Gastroesophageal sphincter (tissue), 4 donors: ENCODE measurements around the gene PLA2G2E. TPM values are rescaled to one million over a fixed set of nuclear protein-coding genes. Genes with fewer than 3 reads are reported as not detected.

ENCODE experiments used
- ATAC-seq: fragments of 150-250 bp; one replicate; pipeline ENCODE4 v1.9.1; 2016; ENCODE audit warnings: mild to moderate bottlenecking, moderate library complexity
- H3K27ac ChIP-seq, 4 donors: fragments of 200-600 bp; sonication (generic) in 3 of 4; 1 replicate in 3 of 4; 2 replicates in 1 of 4; pipeline ENCODE4 v1.5.1; 2016 to 2019
- H3K27me3 ChIP-seq: fragments of 200-600 bp; sonication (generic); one replicate; pipeline ENCODE4 v1.5.1; 2019
- H3K36me3 ChIP-seq, 2 donors: fragments of 200-600 bp; sonication (generic); one replicate each; pipeline ENCODE4 v1.5.1; 2019; ENCODE audit warnings: control low read depth in 1 of 2
- H3K4me1 ChIP-seq, 3 donors: fragments of 200-600 bp; sonication (generic); 1 replicate in 2 of 3; 2 replicates in 1 of 3; pipeline ENCODE4 v1.5.1; 2016 to 2019; ENCODE audit warnings: control low read depth in 2 of 3
- H3K4me3 ChIP-seq, 2 donors: fragments of 200-600 bp; sonication (generic); one replicate each; pipeline ENCODE4 v1.5.1; 2019; ENCODE audit warnings: mild to moderate bottlenecking in 1 of 2, moderate library complexity in 1 of 2
- H3K9me3 ChIP-seq, 3 donors: fragments of 200-600 bp; sonication (generic); one replicate each; pipeline ENCODE4 v1.5.1; 2017 to 2019; ENCODE audit warnings: control low read depth in 2 of 3
- CTCF ChIP-seq, 4 experiments: fragments of 200-600 bp in 2 of 4; fragments of 450-650 bp in 2 of 4; sonication (generic) in 1 of 4; IDR thresholded peaks; one replicate each; pipeline ENCODE4 v1.5.1; 2017 to 2019; ENCODE audit warnings: antibody characterized with exemption in 4 of 4, mild to moderate bottlenecking in 2 of 4, moderate library complexity in 2 of 4
- EP300 ChIP-seq: sonication (generic); formaldehyde crosslinking; IDR thresholded peaks from one replicate; pipeline ENCODE4 v1.6.1; 2017; ENCODE audit warnings: antibody characterized with exemption, mild to moderate bottlenecking
- POLR2A ChIP-seq, 2 donors: fragments of 450-650 bp; IDR thresholded peaks; one replicate each; pipeline ENCODE4 v1.6.1; 2017; ENCODE audit warnings: antibody characterized with exemption in 2 of 2, mild to moderate bottlenecking in 2 of 2, moderate library complexity in 1 of 2
- POLR2AphosphoS5 ChIP-seq: sonication (generic); formaldehyde crosslinking; IDR thresholded peaks from one replicate; pipeline ENCODE4 v1.6.1; 2017; ENCODE audit warnings: antibody characterized with exemption
- WGBS, 2 donors: methylation state at CpG; one replicate each; pipeline ENCODE4 v1.1.5; 2018; ENCODE audit warnings: low coverage in 1 of 2; 5-methylcytosine and 5-hydroxymethylcytosine counted together
- total RNA-seq, 4 donors: library from RNA; depleted of rRNA; stranded (reverse); fragments of >200 nt; gene quantifications; one replicate each; pipeline ENCODE4 v1.1.0, GENCODE V29; 2016

The PLA2G2E gene
- total RNA-seq, 4 donors from 2014 or later = not detected

- no peak for ATAC-seq
- H3K4me1 ChIP-seq = peaks cover under 1 to 6% (median under 1%) of the 10 kb centered on the region in 3 donors
- no peak overlapping the region for H3K27ac ChIP-seq
- no peaks in the 10 kb centered on the region for H3K9me3 ChIP-seq
- WGBS, 2 donors = 68 to 75% methylated on average over 12 to 18 of the region's 19 CpGs
- no peak for TF ChIP-seq CTCF (IDR thresholded peaks at IDR 0.05)
- no peak for TF ChIP-seq POLR2AphosphoS5
- no peak for TF ChIP-seq EP300
- no peak for TF ChIP-seq POLR2A (IDR thresholded peaks at IDR 0.05)
- H3K27me3 ChIP-seq = peaks cover 19% of the 10 kb centered on the region
- no peak overlapping the region for H3K4me3 ChIP-seq
- H3K36me3 ChIP-seq = no peaks in the 10 kb centered on the region
Measured at GRCh38 chr1:19877821-19878636, 45.4 kb downstream of the PLA2G2E start.

GRCh38 chr1:19877181-19877750, 46.2 kb downstream of the PLA2G2E start:
- H3K4me3 ChIP-seq = no peak overlapping the region
- peaks cover 19% of the 10 kb centered on the region for H3K27me3 ChIP-seq
- ATAC-seq = no peak
- 72 to 76% methylated on average over 3 to 11 of the region's 16 CpGs for WGBS, 2 donors
- no peaks in the 10 kb centered on the region for H3K36me3 ChIP-seq
- no peaks in the 10 kb centered on the region for H3K9me3 ChIP-seq
- H3K27ac ChIP-seq = no peak overlapping the region
- peaks cover 0 to 5% (median 0%) of the 10 kb centered on the region in 3 donors for H3K4me1 ChIP-seq
- TF ChIP-seq POLR2AphosphoS5 = no peak
- no peak for TF ChIP-seq POLR2A (IDR thresholded peaks at IDR 0.05)
- TF ChIP-seq EP300 = no peak
- no peak for TF ChIP-seq CTCF (IDR thresholded peaks at IDR 0.05)

- no peak overlapping the region for H3K4me3 ChIP-seq
- ATAC-seq = no peak
- WGBS, 2 donors = 40 to 45% methylated on average over 1 to 6 of the region's 7 CpGs
- H3K4me1 ChIP-seq = no peaks in the 10 kb centered on the region
- H3K36me3 ChIP-seq = no peaks in the 10 kb centered on the region
- no peak overlapping the region for H3K27ac ChIP-seq
- H3K9me3 ChIP-seq = no peaks in the 10 kb centered on the region
- peaks cover 53% of the 10 kb centered on the region for H3K27me3 ChIP-seq
- no peak for TF ChIP-seq POLR2AphosphoS5
- TF ChIP-seq EP300 = no peak
- no peak for TF ChIP-seq POLR2A (IDR thresholded peaks at IDR 0.05)
- TF ChIP-seq CTCF (IDR thresholded peaks at IDR 0.05) = no peak
Measured at GRCh38 chr1:19872190-19872589, 51.2 kb downstream of the PLA2G2E start.

Other genes with a start within 250 kb of the PLA2G2E start
- 10 to 100 TPM; 18.1 to 36.9 (median 24.5) TPM for gene TMCO4, start 123.7 kb downstream of the PLA2G2E start, total RNA-seq
- not detected for gene RNF186, start 108.3 kb downstream of the PLA2G2E start, total RNA-seq
- 1 to 10 TPM; 6.2 to 9.0 (median 7.9) TPM for gene OTUD3, start 41.2 kb downstream of the PLA2G2E start, total RNA-seq
- 100 to 1,000 TPM in 1 of 4 donors, 10 to 100 TPM in 3; 16.5 to 300 (median 96.0) TPM for gene PLA2G2A, start 56.0 kb upstream of the PLA2G2E start, total RNA-seq
- gene PLA2G5, start 146.6 kb upstream of the PLA2G2E start, total RNA-seq = 10 to 100 TPM in 3 of 4 donors, 1 to 10 TPM in 1; 8.8 to 47.1 (median 23.4) TPM
- not detected for gene PLA2G2D, start 195.9 kb upstream of the PLA2G2E start, total RNA-seq
- gene PLA2G2F, start 215.7 kb upstream of the PLA2G2E start, total RNA-seq = not detected